Loucy (cell line): ENCODE results near the gene RPL7L1.
"Not testable (repeated sequence)": the region's sequence is repeated elsewhere in the genome, so short reads cannot be mapped to it uniquely, and the experiment has no call there.

Experiments
- CTCF ChIP-seq: fragments of 200-600 bp; sonication (generic); conservative IDR thresholded peaks from 2 replicates; pipeline ENCODE4 v1.5.1; 2014; ENCODE audit warnings: mild to moderate bottlenecking, antibody characterized with exemption, low read length
- EZH2phosphoT487 ChIP-seq: fragments of 200-600 bp; IDR thresholded peaks from 2 replicates; pipeline ENCODE4 v1.6.1; 2018; ENCODE audit warnings: antibody characterized with exemption, mild to moderate bottlenecking, moderate library complexity, borderline replicate concordance

GRCh38 chr6:42880871-42881270 lies 1.5 kb downstream of the RPL7L1 start:
- not testable (repeated sequence) for TF ChIP-seq CTCF, EZH2phosphoT487
